T-helper 1 cell treated with Interleukin-12 subunit alpha and Interleukin-12 subunit beta and Interleukin-4 antibody, amounts not matched to agents 30 μg/mL and 1 μg/mL, for 36 hours (primary cell): ENCODE data around the gene ACSM6.

ENCODE experiments used
- H3K27ac Mint-ChIP-seq: one replicate; pipeline ENCODE4 v1.8.0; 2021; ENCODE audit warnings: mild to moderate bottlenecking, mixed read lengths
- H3K27me3 Mint-ChIP-seq: one replicate; pipeline ENCODE4 v1.8.0; 2021; ENCODE audit warnings: low read depth, mixed read lengths
- H3K36me3 Mint-ChIP-seq: one replicate; pipeline ENCODE4 v1.8.0; 2021; ENCODE audit warnings: low read depth, mixed read lengths
- H3K4me1 Mint-ChIP-seq: one replicate; pipeline ENCODE4 v1.8.0; 2021; ENCODE audit warnings: low read depth, mixed read lengths
- H3K4me3 Mint-ChIP-seq: one replicate; pipeline ENCODE4 v1.8.0; 2021; ENCODE audit warnings: mild to moderate bottlenecking, moderate library complexity, mixed read lengths
- H3K9me3 Mint-ChIP-seq: one replicate; pipeline ENCODE4 v1.8.0; 2021; ENCODE audit warnings: mixed read lengths

The ACSM6 gene

DNA sequence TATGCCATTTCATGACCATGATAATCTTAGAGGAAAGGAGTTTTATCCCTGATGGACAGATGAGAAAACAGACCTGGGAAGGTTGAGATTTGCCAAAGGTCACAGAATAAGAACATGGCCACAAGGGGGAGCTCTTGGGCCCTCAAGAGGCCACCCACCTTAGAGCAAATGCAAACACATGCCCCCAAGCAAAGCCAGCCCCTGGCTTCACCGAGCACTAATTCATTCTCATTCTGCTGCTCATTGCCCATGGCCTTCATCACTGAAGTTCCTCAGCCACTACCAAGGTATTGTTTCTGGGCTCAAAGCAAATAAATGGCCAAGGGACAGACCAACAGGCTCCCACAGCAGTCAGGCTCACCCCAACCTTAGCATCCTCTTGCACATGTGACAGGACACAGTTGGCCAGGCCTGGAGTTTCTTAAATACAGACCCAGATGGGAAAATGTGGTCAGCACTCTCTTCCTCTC is 52.6 kb downstream of the ACSM6 start:
- Mint-ChIP-seq H3K36me3 (peaks cover 2% of the 10 kb centered on the region), H3K27me3 (no peaks in the 10 kb centered on the region), H3K27ac (peak overlapping the region; percentile 11), H3K9me3 (no peaks in the 10 kb centered on the region), H3K4me3 (no peak overlapping the region), H3K4me1 (peaks cover 34% of the 10 kb centered on the region)

DNA sequence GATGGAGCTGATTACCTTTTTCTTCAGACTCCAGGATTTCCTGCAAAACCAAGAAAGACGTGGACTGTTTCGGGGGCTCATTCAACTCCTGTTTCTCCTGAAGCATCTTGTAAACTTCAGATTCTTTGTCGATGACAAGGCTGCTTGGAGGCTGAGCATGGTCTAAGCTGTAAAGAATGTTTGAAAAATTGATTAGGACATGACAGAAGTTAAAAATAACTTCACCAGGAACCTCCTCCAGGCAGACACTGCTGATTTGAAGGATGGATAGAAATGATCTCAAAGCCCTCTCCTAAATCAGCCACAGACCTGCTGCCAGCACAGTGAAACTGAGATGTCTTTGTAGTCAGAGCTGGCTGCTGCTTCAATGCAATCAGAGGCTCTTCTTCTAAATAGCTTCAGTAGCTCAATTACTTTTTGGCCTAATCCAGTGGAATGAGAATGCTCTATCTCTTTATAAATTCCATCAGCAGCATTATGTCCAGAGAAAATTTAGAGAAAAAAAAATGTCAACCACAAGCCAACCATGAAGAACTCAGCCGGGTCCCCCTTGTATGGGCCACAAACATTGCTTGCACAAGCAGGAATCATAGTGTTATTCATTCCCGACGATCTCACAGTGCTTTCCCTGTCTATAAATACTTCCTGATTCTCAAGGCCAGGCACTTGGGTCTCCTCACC is 53.3 kb downstream of the ACSM6 start:
- Mint-ChIP-seq H3K9me3 (no peaks in the 10 kb centered on the region), H3K4me3 (no peak overlapping the region), H3K27me3 (peaks cover 6% of the 10 kb centered on the region), H3K36me3 (peaks cover 2% of the 10 kb centered on the region), H3K4me1 (peaks cover 34% of the 10 kb centered on the region), H3K27ac (no peak overlapping the region)

DNA sequence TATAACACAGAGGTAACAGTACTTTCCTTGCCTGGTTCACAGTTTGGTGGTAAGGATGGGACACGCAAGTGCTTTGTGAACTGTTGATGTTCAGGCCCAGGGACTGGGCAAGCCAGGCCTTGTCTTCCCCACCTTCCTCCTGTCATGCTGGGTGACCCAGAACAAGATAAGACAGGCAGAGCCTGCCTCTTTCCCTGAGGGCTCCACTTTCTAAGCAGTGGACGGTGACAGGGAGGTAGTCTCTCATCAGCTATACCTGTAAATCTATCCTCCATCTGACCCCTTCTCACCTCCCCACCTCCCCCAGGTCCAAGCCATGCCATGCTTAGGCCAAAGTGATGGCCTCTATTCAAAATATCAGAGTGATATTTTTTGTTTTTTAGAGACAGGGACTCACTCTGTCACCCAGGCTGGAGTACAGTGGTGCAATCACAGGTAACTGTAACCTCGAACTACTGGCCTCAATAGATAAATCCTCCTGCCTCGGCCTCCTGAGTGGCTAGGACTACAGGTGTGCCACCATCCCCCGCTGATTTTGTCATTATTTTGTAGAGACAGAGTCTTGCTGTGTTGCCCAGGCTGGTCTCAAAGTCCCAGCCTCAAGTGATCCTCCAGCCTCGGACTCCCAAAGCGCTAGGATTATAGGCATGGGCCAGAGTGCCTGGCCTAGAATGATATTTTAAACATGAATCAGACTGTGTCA is 54.0 kb downstream of the ACSM6 start:
- Mint-ChIP-seq H3K4me1 (peaks cover 34% of the 10 kb centered on the region), H3K27ac (no peak overlapping the region), H3K27me3 (peaks cover 13% of the 10 kb centered on the region), H3K36me3 (peaks cover 2% of the 10 kb centered on the region), H3K4me3 (no peak overlapping the region), H3K9me3 (no peaks in the 10 kb centered on the region)

DNA sequence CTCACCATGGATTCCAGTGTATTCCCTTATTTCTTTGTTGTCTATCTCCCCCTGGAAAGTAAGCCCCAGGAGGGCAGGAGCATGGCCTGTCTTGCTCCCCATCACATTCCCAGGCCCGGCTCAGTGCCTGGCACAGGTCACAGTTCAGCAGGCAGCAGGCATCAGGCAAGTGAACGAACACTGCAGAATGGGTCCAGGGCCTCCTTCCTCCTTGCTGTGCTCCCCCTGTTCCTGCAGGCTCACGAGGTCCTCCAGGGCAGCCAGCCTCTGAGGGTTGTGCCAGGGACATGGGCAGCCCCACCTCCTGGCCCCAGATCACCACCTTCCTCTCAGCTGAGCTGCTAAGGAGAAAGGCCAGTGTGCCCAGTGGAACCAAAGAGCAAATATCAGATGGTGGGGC is 55.0 kb downstream of the ACSM6 start:
- H3K27ac Mint-ChIP-seq: no peak overlapping the region
- H3K36me3 Mint-ChIP-seq: peaks cover 2% of the 10 kb centered on the region
- H3K27me3 Mint-ChIP-seq: peaks cover 18% of the 10 kb centered on the region
- no peak overlapping the region for H3K4me3 Mint-ChIP-seq
- no peaks in the 10 kb centered on the region for H3K9me3 Mint-ChIP-seq
- H3K4me1 Mint-ChIP-seq: peaks cover 29% of the 10 kb centered on the region

DNA sequence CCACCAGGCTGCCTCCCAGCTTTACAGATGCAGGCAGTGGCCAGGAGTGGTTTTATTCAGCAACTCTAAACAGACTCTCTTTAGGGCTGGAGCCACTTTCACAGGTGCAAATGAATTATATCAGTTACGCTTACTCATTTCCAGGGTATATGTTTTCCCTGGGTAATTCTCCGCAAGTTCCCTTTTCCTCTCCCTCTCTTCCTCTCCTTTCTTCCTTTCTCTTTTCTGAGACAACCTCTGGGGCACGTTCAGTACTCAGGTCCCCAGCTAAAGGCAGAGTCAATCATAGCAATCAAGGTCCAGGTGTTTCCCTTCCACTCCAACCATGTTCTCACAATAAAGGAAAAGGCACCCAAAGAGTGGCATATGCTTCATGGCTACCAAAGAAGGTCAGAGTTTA is 55.4 kb downstream of the ACSM6 start:
- no peaks in the 10 kb centered on the region for H3K9me3 Mint-ChIP-seq
- H3K36me3 Mint-ChIP-seq: peaks cover 2% of the 10 kb centered on the region
- peaks cover 18% of the 10 kb centered on the region for H3K27me3 Mint-ChIP-seq
- no peak overlapping the region for H3K27ac Mint-ChIP-seq
- H3K4me1 Mint-ChIP-seq: peaks cover 27% of the 10 kb centered on the region
- H3K4me3 Mint-ChIP-seq: no peak overlapping the region

DNA sequence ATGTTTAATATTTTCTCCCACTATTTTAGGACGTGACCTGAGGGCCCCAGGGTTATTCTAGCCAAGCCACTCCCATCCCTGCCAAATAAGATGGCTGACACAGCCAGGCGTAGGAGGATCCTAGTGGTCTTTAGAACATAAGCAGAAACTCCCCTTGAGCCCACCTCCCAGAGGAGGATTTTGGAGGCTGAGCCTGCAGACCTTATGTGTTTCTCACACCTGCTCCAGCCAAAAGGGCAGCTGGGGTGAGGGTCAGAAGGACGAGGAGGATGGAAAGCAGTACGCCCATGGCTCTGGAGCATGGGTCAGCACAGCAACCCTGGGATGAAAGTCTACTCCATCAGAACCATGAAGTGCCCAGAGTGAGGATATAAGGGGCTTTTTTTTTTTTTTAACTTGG is 56.8 kb downstream of the ACSM6 start:
- Mint-ChIP-seq H3K9me3 (no peaks in the 10 kb centered on the region), H3K4me3 (no peak overlapping the region), H3K36me3 (peaks cover 2% of the 10 kb centered on the region), H3K27me3 (peaks cover 18% of the 10 kb centered on the region), H3K4me1 (peaks cover 14% of the 10 kb centered on the region), H3K27ac (no peak overlapping the region)

DNA sequence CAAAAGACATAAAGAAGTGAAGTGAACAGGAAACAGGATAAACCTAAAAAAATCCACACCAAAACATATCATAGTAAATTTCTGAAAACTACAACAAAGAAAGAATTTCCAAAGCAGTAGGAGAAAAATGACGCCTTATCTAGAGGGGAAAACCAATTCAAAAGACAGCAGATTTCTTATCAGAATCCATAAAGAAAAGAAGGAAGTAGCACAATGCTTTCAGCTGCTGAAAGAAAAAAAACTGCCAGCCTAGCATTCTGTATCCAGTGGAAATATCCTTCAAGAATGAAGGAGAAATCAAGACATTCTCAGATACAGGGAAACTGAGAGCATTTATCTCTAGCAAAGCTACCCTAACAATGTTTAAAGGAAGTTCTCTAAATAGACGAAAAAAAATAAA is 59.0 kb downstream of the ACSM6 start:
- Mint-ChIP-seq H3K36me3 (peaks cover 4% of the 10 kb centered on the region), H3K27ac (no peak overlapping the region), H3K27me3 (peaks cover 18% of the 10 kb centered on the region), H3K4me1 (peaks cover 2% of the 10 kb centered on the region), H3K9me3 (no peaks in the 10 kb centered on the region), H3K4me3 (no peak overlapping the region)

DNA sequence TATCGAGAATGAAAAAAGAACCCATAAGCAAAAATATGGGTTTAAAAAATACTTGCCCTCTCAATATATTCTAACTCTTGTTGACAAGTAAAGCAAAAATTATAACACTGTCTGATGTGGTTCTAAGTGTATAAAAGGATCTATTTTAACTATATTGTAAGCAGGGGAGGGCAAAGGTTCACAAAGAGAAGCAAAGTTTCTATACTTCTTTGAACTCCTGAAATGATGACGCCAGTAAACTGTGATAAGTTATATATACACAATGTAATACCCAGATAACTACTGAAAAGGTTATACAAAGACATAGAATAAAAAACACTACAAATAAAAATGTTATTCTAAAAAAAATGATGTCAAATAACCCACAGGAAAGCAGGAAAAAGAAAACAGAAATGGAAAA is 59.6 kb downstream of the ACSM6 start:
- Mint-ChIP-seq H3K36me3 (peaks cover 4% of the 10 kb centered on the region), H3K27me3 (peaks cover 18% of the 10 kb centered on the region), H3K27ac (no peak overlapping the region)

DNA sequence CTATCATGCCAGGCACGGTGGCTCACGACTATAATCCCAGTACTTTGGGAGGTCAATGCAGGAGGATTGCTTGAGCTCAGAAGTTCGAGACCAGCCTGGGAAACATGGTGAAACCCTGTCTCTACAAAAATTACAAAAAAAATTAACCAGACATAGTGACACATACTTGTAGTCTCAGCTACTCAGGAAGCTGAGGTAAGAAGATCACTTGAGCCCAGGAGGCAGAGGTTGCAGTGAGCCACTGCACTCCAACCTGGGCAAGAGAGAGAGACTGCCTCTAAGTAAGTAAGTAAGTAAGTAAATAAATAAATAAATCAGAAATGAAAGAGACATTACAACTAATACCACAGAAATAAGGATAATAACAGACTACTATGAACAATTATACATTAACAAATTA is 60.6 kb downstream of the ACSM6 start:
- Mint-ChIP-seq H3K4me1 (no peaks in the 10 kb centered on the region), H3K9me3 (no peaks in the 10 kb centered on the region), H3K27me3 (peaks cover 18% of the 10 kb centered on the region), H3K36me3 (peaks cover 2% of the 10 kb centered on the region), H3K27ac (no peak overlapping the region), H3K4me3 (no peak overlapping the region)

More for the DNA sequence above, 59.6 kb downstream of the ACSM6 start:
- Mint-ChIP-seq H3K4me1 (peaks cover 2% of the 10 kb centered on the region), H3K9me3 (no peaks in the 10 kb centered on the region), H3K4me3 (no peak overlapping the region)

DNA sequence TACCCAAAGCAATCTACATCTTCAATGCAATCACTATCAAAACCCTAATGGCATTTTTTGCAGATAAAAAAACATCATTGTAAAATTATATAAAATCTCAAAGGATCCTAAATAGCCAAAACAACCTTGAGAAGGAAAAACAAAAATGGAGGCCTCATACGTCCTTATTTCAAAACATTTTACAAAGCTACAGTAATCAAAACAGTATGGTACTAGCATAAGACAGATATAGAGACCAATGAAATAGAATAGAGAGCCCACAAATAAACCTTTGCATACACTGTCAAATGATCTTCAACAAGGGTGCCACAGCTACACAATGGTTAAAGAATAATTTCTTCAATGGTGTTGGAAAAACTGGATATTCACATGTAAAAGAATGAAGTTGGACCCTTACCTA is 62.2 kb downstream of the ACSM6 start:
- Mint-ChIP-seq H3K27ac (no peak overlapping the region), H3K9me3 (no peaks in the 10 kb centered on the region), H3K36me3 (peaks cover 2% of the 10 kb centered on the region), H3K4me1 (no peaks in the 10 kb centered on the region), H3K27me3 (peaks cover 18% of the 10 kb centered on the region), H3K4me3 (no peak overlapping the region)

DNA sequence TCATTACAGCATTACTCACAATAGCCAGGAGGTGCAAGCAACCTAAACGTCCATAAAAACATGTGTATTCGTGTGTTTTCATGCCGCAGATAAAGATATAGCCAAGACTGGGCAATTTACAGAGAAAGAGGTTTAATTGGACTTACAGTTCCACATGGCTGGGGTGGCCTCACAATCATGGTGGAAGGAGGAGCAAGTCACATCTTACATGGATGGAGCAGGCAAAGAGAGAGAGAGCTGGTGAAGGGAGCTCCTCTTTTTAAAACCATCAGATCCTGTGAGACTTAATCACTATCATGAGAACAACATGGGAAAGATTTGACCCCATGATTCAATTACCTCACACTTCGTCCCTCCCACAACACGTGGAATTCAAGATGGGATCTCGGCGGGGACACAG is 63.8 kb downstream of the ACSM6 start:
- no peaks in the 10 kb centered on the region for H3K9me3 Mint-ChIP-seq
- H3K36me3 Mint-ChIP-seq: peaks cover 2% of the 10 kb centered on the region
- peaks cover 8% of the 10 kb centered on the region for H3K27me3 Mint-ChIP-seq
- H3K4me3 Mint-ChIP-seq: no peak overlapping the region
- no peak overlapping the region for H3K27ac Mint-ChIP-seq
- H3K4me1 Mint-ChIP-seq: no peaks in the 10 kb centered on the region

DNA sequence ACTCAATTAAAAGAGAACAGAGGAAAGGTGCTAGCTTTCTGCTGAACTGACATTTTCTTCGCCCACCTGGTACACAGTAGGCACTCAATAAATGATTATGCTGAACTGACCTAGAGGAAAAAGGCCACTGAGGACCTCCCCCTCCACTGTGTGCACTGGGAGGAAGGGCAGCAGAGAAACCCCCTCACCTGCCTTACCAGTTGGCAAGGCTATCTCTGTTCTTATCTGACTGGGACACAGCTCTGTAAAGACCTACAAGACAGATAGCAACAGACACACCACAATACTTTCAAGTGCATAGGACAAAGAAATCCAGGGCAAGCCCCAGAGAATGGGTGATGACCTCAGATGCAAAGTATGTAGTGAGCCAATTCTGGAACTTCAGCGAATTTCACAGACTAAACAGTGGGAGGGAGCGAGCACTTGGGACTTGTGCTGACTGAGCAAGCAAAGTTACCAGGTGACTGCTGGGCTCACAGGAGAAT is 66.4 kb downstream of the ACSM6 start:
- H3K27ac Mint-ChIP-seq: no peak overlapping the region
- H3K4me1 Mint-ChIP-seq: no peaks in the 10 kb centered on the region
- H3K36me3 Mint-ChIP-seq: peaks cover 2% of the 10 kb centered on the region
- H3K27me3 Mint-ChIP-seq: no peaks in the 10 kb centered on the region
- H3K4me3 Mint-ChIP-seq: no peak overlapping the region
- no peaks in the 10 kb centered on the region for H3K9me3 Mint-ChIP-seq

DNA sequence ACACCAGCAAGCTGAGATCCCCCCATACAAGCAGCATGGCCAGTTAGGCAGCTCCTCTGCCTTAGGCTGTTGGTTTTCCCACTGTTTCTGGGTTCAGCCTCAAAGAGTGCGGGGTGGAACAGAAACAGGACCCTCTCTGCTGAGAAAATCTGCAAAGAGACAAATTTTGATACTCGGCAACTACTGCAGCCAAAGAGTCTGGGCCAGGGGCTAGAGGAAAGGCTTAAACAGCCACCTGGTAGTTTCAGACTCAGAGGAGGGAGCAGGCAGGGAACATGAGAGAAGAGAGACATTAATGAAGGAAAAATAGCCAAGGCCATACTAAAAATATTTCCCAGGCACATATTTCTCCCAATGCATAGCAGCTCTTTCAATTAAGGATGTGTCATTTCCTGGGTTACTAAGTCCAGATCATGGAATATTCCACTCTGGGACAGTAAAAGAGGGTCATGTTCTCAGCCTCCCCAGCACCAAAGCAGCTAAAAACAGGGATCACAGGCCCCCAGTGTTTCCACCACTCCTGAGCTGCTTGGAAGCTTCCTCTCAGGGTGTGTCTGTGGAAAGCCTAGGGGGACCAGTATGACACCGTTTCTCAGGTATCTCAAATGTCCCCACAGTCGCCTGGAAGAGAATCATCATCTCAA is 67.0 kb downstream of the ACSM6 start:
- Mint-ChIP-seq H3K27ac (no peak overlapping the region), H3K27me3 (no peaks in the 10 kb centered on the region), H3K4me3 (no peak overlapping the region), H3K36me3 (peaks cover 2% of the 10 kb centered on the region), H3K9me3 (no peaks in the 10 kb centered on the region), H3K4me1 (no peaks in the 10 kb centered on the region)

DNA sequence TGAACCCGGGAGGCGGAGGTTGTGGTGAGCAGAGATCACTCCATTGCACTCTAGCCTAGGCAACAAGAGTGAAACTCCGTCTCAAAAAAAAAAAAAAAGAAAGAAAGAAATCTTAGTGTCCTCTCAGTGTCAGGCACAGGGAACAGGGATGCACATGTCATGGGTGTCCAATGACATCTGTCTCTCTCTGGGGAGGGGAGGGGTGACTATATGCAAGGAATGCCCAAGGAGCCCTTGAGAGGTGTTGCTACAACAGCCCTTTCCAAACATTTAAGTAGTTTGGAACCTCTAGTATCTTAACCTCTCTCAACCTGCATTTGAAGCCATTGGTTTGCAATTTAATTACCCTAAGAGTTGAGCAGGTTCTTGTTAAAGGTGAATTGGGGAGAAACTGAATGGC is 67.9 kb downstream of the ACSM6 start:
- no peak overlapping the region for H3K27ac Mint-ChIP-seq
- no peak overlapping the region for H3K4me3 Mint-ChIP-seq
- no peaks in the 10 kb centered on the region for H3K9me3 Mint-ChIP-seq
- no peaks in the 10 kb centered on the region for H3K4me1 Mint-ChIP-seq
- H3K27me3 Mint-ChIP-seq: no peaks in the 10 kb centered on the region
- peaks cover 2% of the 10 kb centered on the region for H3K36me3 Mint-ChIP-seq
